NCI-H345 treated with DMSO at 0.1 percent for 48 hours (cell line): Measurements from ENCODE around the gene SOAT2.

Experiments
- DNase-seq: peaks from one replicate; lab custom pipeline; 2025; ENCODE audit not compliant: unreplicated experiment; lab: John Stamatoyannopoulos, UW

SOAT2 gene

DNA sequence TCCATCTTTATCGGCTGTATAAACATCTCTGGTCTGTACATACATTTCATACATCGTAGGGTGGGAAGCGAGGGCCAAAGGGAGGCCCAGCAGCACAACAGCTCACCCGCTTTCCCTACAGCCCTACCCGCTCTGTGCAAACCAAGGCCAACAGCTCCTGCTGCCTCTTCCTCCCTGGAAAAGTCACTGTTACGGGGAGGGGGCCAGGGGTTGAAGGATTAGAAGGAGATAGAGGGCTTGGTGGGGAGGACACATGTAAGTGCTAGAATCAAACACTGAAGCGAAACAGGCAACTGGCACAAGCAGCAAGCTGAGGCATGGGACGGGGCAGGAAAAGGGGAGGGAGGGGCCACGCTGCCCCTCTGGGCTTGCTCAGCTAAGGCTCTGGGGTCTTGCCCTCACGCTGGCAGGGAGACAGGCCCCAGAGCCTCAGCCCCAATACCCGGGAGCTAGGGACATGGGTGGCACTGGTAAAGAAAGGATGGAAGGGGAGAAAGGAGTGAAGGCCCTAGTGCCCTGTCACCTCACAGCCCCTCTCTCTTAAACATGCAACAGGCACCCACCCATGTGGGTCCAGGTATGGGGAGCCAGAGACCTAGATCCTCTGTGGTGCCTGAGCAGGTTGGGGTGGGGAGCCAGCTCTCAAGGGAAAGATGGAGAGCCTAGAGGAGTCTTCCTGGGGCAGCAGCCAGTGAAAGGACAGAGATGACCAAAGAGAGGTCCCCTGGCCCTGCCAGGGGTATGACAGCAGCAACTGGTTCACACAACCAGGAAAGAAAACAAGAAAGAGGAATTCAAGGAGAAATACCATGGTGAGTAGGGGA lies 38.5 kb upstream of the SOAT2 start:
- DNase-seq, result no peak

DNA sequence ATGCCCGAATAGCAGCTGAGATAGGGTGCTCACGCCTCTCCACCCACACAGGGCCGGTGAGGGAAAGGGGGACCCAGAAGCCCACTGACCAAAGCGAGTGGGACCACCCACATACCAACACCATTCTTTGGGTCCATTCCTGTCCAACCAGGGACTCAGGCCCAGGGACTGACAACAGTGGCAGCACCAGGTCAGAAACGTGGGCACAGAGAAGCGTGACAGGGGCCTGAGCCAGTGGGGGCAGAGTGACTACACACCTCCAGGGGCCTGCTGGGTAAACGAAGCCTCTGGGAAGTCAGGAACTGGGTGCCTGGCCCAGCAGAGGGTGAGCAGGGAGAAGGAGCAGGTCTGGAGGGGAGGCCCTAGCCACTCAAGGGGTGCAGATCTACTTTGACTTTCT lies 37.8 kb upstream of the SOAT2 start:
- no peak for DNase-seq

DNA sequence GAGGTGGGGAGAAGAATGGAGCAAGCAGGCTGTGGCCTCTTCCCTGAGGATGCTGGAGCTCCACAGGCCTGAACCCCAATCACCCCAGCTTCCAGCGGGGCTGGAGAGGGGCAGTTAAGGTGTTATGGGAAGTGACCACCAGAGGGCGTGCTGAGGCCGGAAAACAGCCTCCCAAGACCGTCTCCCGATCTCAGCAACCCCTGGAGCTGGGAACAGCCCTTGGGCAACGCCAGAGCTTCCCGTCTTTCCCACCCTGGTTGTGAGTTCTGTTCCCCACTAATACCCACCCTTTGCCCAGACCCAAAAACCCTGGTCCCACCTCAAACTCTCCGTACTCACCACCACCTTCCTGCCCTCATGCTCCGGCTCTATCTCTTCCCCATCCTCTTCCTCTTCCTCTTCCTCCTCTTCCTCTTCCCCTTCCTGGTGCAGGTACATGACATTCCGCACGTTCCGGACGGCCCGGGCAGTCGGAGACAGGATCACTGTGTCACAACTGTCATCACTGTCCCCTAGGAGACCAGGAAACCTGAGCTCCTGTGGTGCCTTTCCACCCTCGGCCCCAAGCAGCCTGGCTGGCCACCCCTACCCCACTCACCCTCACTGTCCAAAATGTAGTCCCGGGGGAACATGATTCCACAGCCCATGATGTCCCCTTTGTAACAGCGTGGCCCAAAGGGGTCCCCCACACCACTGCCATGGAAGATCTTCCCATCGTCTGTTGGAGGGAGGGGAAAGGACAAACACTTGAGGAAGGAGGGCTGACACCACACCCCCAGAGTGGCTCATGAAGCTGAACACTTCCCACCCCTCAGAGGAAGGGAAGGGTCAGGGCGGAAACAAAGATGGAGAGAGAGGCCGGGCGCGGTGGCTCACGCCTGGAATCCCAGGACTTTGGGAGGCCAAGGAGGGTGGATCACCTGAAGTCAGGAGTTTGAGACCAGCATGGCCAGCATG lies 37.0 kb upstream of the SOAT2 start:
- DNase-seq, result peak; percentile 37

DNA sequence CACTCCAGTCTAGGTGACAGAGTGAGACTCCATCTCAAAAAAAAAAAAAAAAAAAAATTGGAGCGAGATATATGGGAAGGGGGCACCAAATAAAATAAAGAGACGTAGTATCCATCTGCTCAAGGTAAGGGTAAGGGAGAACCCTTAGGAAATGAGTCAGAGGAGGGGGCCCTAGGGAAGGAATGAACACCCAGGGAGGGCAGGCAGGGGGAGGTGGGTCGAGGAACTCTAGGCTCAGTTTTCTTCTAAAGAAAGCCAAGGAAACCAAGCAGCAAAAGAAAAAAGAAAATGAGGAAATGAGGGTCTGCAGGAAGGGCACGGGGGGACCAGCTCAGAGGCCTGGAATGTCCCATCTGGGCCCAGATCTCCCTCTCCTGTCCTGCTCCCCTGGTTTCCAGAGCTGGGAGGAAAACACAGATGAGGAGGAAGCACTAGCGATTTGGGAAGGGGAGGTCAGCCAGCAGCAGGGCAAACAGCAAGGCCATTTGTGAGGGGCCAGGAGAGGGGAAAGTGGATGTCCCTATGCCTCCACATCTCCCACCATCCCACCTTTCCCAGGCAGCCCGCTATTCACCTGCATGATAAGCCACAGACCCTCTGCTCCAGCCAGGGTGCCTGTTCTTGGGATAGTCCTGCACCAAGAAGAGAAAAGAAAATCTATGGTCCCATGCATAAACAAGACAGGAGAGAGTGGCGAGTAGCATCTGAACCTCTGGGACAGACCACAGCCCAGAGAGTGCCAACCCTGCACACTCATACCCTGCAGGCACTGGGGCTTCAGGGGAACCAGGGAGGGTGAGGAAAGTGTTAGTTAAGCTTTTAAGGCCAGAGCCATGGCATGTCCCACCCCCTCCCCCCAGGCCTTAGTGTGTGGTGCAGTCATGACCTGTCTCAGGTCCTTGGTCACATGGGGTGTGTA lies 36.0 kb upstream of the SOAT2 start:
- no peak for DNase-seq

DNA sequence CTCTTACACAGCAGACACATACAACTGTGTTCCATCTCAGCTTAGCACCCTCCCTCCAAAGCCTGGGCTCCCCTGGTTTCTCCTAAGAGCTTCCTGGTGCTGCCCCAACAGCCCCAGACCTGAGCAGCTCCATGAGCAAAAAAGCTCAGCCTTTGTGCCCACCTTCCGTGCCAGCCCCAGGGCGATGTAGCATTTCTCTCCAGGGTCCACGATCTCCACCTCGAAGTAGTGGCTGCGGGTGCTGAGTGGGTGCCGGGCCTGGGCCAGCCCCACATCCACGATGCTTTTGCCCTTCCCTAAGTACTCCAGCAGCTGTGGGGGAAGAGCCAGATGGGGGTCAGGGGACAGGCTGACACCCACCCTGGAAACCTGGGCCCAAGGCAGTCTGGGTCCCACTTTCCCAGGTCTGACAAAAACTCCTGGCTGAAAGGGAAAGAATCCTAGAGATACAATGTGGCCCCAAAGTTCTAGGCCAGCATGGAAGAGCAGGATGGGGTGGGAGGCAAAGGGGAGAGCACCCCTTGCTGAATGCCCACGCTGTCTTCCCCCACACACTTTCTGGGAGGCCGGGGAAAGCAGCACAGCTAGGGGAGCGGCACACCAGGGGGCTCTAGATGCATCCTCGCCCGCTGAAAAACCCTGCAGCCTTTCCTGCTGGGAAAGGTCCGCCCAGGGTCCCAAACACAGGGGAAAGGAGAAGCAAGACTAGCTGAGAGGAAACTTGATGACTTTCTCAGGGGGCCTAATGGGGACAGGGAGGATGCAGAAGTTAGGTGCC lies 35.1 kb upstream of the SOAT2 start:
- no peak for DNase-seq

DNA sequence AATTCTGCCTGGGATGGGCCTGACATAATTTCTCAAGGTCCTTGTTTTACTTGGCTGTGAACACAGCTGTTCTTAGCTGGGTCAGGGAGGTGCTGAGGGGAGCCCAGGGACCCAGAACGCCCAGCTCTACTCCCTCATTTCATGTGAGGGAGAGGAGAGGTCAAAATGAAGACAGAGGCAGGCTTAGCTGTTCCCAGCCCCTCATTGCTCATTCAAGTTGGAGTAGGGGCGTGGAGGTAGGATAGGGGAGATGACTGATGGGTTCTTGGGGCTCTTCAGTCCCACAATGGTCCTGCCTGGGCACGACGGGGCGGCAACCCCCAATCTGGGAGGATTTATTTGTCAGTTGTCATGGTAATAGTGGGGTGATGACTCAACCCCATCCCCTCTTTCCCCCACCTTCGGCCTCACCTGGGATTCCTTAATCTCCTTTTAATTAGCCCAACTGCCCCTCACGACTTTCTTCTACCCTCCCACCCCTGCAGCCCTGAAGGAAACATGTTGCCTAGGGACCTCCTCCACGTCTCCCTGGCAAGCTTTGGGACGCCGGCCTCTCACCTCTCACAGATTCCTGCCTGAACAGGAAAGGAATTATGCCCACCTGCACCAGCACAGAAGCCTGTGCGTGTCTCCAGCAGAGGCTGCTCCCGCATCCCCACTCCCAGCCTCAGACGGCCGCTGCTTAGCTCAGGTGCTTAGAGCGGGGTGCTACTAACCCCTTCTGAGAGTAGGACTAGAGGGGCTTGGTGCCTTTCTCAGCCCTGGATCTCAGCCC lies 34.3 kb upstream of the SOAT2 start:
- DNase-seq, result no peak

DNA sequence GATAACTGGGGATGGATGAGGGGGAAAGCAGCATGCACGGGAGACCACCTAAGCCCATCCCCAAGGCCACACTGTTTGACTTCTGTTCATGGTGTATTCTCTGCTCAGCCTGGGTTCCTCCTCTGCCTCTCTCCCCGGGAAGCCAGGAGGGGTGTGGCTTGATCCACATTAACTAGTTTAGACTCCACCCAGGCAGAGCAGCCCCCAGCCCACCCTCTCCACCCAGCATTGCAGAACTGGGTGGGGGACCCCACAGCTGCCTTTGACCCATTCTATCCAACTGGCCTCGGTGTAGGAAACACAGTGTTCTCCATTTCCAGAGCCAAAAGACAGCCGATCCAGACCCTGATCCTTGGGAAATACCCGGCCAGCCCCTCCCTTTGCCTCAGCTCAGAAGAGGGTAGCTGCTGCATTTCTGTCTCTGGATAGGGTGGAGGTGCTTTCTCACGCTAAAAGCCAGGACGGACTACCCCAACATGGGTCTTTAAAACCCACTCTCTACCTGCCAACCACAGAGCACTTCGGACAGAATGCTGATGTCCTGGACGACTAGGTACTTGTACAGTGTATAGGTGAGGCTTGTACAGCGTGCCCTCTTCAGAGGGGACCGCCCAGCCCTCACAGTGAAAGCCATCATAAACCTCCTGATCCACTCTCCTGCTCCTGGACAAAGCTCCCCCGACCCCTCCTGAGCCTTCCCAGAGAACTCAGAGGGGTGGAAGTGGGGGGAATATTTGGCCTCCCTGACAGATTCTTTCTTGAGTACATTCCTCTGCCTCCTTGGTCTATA lies 33.5 kb upstream of the SOAT2 start:
- DNase-seq, result no peak

DNA sequence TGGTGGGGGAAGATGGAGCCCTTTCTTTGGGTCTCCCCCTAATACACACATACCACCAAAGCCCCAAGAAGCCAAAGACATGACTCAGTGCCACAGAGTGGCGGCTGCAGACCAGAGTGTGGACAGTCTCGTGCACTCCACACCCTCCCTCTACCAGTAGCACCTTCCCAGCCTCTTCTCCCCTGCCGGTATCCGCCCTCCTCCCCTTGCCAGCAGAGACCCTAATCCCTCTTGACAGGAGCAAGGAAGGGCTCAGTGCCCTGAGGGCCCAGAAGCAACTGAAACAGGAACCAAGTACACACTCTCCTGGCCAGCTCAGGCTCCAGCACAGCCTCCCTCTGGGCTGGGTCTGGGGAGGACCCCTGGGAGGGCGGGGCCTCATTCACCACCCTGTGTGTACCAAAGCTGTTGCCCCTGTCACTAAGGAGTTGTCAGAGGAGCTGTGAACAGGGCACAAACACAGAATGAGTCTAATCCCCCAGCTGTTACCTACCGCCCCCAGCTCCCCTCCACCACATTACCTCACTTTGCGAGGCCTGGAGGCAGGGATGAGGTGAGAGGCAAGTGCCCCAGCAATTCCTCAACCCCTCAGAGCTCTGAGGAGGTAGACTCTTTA lies 32.3 kb upstream of the SOAT2 start:
- DNase-seq, result no peak

DNA sequence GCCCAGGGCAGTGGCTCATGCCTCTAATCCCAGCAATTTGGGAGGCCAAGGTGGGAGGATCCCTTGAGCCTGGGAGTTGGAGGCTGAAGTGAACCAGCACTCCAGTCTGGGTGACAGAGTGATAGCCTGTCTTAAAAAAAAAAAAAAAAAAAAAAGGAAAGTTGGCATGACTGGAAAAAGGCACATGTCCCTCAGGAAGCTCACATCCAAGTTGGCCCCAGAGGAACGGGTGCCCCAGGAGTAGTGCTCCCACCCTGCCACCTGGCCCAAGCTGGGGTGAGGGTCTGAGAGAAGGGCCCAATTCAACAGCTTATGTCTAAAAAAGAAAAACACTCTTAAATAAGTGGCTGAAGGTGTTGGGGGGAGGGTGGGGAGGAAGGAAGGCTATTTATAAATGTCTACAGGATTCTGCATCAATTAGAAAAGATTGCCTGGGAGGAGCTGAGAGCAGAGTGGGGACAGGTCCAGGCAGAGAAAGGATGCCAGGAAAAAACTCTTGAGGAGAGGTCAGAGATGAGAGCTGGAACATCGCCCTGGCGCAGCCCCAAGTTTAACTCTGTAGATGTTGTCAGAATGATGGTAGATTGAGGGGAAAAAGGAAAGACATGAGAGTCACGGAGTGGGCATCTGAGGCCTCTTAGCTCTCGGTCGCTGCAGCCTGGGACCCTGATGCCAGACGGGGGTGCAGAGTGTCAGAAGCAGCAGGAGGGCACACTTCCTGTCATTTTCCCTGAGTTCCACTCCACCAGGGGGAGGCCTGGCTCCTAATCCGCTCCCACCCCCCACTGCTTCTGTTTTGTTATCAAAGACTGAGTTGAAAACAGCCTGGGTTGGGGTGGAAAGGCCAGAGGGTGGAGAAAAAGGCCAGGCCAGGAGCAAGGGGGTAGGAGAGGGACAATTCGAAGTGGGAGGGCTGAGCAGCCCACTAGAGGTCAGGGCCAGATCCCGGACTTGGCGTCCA lies 31.4 kb upstream of the SOAT2 start:
- no peak for DNase-seq

DNA sequence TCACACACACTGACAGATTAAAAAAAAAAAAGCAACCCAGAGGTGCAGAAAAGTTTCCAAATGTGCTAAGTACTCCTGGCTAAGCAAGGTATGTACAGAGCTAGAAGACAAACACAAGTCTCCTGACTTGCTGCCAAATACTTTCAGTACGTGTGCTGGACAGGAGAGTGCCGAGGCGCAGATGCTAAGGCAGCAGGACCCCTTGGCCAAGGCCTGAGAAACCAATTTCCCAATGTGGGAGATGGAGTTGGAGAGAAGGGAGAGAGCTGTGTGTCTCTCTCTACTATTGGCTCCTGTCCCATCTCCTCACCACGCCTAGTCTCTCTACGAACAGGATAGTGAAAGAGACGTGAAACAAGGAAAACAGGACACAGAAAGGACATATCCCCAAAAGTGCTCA lies 29.4 kb upstream of the SOAT2 start:
- no peak for DNase-seq

DNA sequence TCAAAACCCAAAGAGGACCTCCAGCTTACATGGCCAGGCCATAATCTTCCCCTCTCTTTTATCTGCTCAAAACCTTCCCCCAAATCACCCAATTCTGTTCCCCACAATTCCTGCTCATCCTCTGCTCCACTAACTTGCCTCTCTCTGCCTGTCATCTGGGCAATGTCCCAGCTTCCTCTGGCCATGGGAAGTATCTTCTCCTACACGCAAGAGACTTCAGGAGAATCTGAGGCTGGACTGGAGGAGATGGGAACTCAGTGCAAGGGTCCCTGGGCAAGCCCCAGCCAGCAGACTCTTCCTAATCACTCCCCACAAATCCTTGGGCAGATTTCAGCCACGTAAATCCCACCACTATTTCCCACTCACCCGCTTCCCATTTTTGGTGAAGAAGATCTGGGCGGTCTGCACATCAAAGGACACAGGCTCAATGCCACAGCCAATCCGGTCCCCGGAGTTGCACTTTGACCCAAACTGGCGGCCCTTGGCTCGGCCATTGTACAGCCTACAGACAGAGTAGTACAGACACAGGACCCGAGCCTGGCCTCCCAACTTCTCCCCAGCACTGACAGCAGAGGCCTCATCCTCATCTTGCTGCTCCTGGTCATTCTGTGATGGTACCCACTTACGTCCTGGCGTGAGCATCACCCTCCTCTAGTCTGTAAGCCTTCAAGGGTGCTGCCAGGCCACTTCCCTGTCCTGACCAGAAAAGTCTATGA lies 28.8 kb upstream of the SOAT2 start:
- DNase-seq, result no peak

DNA sequence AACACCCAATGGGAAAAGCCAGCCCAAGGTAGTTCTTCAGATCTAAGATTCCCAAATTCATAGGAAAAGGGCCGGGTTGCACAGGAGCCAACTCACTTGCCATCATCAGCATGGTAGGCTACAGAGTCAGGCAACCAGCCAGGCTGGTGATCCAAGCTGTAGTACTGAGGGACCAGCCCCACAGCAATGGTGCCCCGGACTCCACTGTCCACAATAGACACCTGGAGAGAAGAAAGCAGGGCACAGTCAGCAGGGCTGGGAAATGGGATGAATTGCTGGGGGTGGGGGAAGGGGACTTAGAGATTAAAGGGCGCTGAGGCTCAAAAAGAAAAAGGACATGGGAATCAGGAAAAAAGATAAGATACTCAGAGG lies 28.3 kb upstream of the SOAT2 start:
- no peak for DNase-seq

DNA sequence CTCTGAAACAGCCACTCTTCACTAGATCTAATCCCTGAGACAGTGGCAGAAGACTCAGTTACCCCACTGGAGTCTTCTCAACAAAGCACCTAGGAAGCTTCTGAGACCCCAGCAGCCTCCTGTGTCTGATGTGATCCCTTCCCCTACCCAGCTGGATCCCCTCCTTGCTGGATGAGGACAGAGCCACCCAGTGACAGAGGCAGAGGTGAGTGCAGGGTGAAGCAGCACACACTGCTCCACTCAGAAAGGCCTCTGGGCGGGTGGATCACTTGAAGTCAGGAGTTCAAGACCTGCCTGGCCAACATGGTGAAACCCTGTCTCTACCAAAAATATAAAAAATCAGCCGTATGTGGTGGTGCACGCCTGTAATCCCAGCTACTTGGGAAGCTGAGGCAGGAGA lies 26.8 kb upstream of the SOAT2 start:
- DNase-seq, result no peak

DNA sequence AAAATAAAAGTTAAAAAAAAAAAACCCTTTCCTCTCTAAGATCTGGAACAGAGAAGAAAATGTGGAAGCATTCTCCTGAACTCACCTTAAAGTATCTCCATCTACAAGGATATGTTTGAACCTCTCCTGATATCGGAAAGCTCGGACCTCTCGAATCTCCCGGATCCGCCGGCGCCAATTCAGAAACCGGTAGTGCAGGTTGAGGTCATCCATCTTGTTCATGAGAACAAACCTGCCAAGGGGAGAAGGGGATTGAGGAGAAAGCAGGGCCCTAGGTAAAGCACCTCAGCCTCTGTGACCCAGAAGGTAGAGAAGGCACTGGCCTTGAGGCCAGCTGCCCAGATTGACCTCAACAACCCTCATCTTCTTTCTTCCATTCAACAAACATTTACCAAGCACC lies 26.3 kb upstream of the SOAT2 start:
- DNase-seq, result no peak

DNA sequence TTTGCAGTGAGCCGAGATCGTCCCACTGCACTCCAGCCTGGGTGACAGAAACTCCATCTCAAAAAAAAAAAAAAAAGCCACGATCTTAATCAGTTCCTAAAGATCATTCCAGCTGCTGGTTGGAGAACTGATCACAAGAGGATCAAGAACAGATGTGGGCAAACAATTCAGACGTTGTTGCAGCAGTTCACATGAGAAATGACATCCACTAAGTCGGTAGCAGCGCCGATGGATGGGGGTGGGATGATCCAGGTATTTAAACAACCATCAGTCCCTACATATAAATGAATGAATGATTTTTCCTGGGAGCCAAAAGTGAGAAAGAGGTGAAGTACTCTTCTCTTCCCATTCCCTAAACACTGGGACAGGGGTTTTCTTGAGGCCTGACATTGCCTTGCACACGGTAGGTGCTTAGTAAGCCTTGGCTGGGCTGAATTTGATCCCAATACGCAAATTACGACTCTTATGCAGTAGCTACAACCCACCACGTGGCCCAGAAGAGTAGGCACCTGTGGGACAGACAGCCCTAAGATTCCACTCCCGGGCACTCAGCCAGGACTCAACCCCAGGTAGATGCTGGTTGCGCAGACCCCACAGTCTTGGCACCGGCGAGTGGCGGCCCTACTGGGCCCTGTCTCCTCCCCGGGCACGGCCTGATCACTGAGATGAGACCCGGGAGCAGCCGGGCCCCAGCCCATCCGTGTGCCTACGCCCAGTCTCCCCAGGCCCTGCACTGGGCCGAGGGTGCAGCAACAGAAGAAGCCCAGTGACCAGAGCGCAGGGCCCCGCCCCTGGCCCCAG lies 24.7 kb upstream of the SOAT2 start:
- DNase-seq, result peak; percentile 62
